Measurements from ENCODE around the gene ERVK3-1. TPM values are rescaled to one million over a fixed set of nuclear protein-coding genes. Genes with fewer than 3 reads are reported as not detected.

Gene ERVK3-1
- total and polyA plus RNA-seq, 2 donors (not counting 1 experiment from before 2014, with no cell fraction given), result 25.6 to 36.6 TPM

GRCh38 chr19:58353717-58354477 is 48.7 kb downstream of the ERVK3-1 start:
- H3K4me2 ChIP-seq (ENCODE audit: extremely low read depth, insufficient read depth, low read length), result no peak overlapping the region
- no peak overlapping the region for H3K4me3 ChIP-seq (replicated peaks in 1 of 4; ENCODE audit: control extremely low read depth in 1 of 4, insufficient read depth in 1 of 4, low read depth in 3 of 4, low read length in 4 of 4)
- H3K9ac ChIP-seq (ENCODE audit: insufficient read depth, low read length), result no peak overlapping the region
- no peak for TF ChIP-seq CTCF (conservative IDR thresholded peaks at IDR 0.05 in 1 of 2, IDR thresholded peaks at IDR 0.05 in 1 of 2; ENCODE audit: low read depth in 1 of 2, low read length in 2 of 2)
- no peak for TF ChIP-seq EZH2 (IDR thresholded peaks at IDR 0.05; ENCODE audit: low read length, missing control alignments)
- no peaks in the 10 kb centered on the region for H3K9me3 ChIP-seq (ENCODE audit: control insufficient read depth, insufficient read depth, low read depth, low read length)
- H3K36me3 ChIP-seq (ENCODE audit: control insufficient read depth, insufficient read depth, low read length), result peaks cover 2% of the 10 kb centered on the region
- no peak overlapping the region for H2AFZ ChIP-seq (ENCODE audit: low read length)
- no peak for DNase-seq (ENCODE audit: low read depth in 2 of 2)
- no peaks in the 10 kb centered on the region for H3K4me1 ChIP-seq (ENCODE audit: control insufficient read depth, extremely low read depth, insufficient read depth, low read length)
- no peaks in the 10 kb centered on the region for H3K27me3 ChIP-seq (ENCODE audit: control insufficient read depth, insufficient read depth, low read length)
- H3K79me2 ChIP-seq (ENCODE audit: control insufficient read depth, insufficient read depth, low read length), result no peaks in the 10 kb centered on the region
- H3K27ac ChIP-seq (ENCODE audit: insufficient read depth, low read length), result no peak overlapping the region
- no peaks in the 10 kb centered on the region for H4K20me1 ChIP-seq (ENCODE audit: control insufficient read depth, extremely low read depth, insufficient read depth, low read length)

- H2AFZ ChIP-seq (ENCODE audit: low read length), result no peak overlapping the region
- no peak overlapping the region for H3K4me2 ChIP-seq (ENCODE audit: extremely low read depth, insufficient read depth, low read length)
- no peaks in the 10 kb centered on the region for H3K9me3 ChIP-seq (ENCODE audit: control insufficient read depth, insufficient read depth, low read depth, low read length)
- H3K4me1 ChIP-seq (ENCODE audit: control insufficient read depth, extremely low read depth, insufficient read depth, low read length), result no peaks in the 10 kb centered on the region
- no peak overlapping the region for H3K27ac ChIP-seq (ENCODE audit: insufficient read depth, low read length)
- peaks cover 2% of the 10 kb centered on the region for H3K36me3 ChIP-seq (ENCODE audit: control insufficient read depth, insufficient read depth, low read length)
- no peak for DNase-seq (ENCODE audit: low read depth in 2 of 2)
- no peaks in the 10 kb centered on the region for H4K20me1 ChIP-seq (ENCODE audit: control insufficient read depth, extremely low read depth, insufficient read depth, low read length)
- TF ChIP-seq CTCF (conservative IDR thresholded peaks at IDR 0.05 in 1 of 2, IDR thresholded peaks at IDR 0.05 in 1 of 2; ENCODE audit: low read depth in 1 of 2, low read length in 2 of 2), result no peak
- H3K79me2 ChIP-seq (ENCODE audit: control insufficient read depth, insufficient read depth, low read length), result no peaks in the 10 kb centered on the region
- H3K9ac ChIP-seq (ENCODE audit: insufficient read depth, low read length), result no peak overlapping the region
- H3K27me3 ChIP-seq (ENCODE audit: control insufficient read depth, insufficient read depth, low read length), result no peaks in the 10 kb centered on the region
- H3K4me3 ChIP-seq (replicated peaks in 1 of 4; ENCODE audit: control extremely low read depth in 1 of 4, insufficient read depth in 1 of 4, low read depth in 3 of 4, low read length in 4 of 4), result no peak overlapping the region
Measured at GRCh38 chr19:58354478-58355030, 49.4 kb downstream of the ERVK3-1 start.

- no peak for DNase-seq (ENCODE audit: low read depth in 2 of 2)
- Histone ChIP-seq H3K9ac (ENCODE audit: insufficient read depth, low read length) (no peak overlapping the region), H2AFZ (ENCODE audit: low read length) (no peak overlapping the region), H3K79me2 (ENCODE audit: control insufficient read depth, insufficient read depth, low read length) (no peaks in the 10 kb centered on the region), H3K4me1 (ENCODE audit: control insufficient read depth, extremely low read depth, insufficient read depth, low read length) (no peaks in the 10 kb centered on the region), H4K20me1 (ENCODE audit: control insufficient read depth, extremely low read depth, insufficient read depth, low read length) (no peaks in the 10 kb centered on the region), H3K36me3 (ENCODE audit: control insufficient read depth, insufficient read depth, low read length) (peaks cover 2% of the 10 kb centered on the region), H3K27me3 (ENCODE audit: control insufficient read depth, insufficient read depth, low read length) (no peaks in the 10 kb centered on the region), H3K4me2 (ENCODE audit: extremely low read depth, insufficient read depth, low read length) (no peak overlapping the region), H3K27ac (ENCODE audit: insufficient read depth, low read length) (no peak overlapping the region), H3K4me3 (replicated peaks in 1 of 4; ENCODE audit: control extremely low read depth in 1 of 4, insufficient read depth in 1 of 4, low read depth in 3 of 4, low read length in 4 of 4) (no peak overlapping the region), H3K9me3 (ENCODE audit: control insufficient read depth, insufficient read depth, low read depth, low read length) (no peaks in the 10 kb centered on the region)
- no peak for TF ChIP-seq CTCF (conservative IDR thresholded peaks at IDR 0.05 in 1 of 2, IDR thresholded peaks at IDR 0.05 in 1 of 2; ENCODE audit: low read depth in 1 of 2, low read length in 2 of 2)
- no peak for TF ChIP-seq EZH2 (IDR thresholded peaks at IDR 0.05; ENCODE audit: low read length, missing control alignments)
Measured at GRCh38 chr19:58355215-58355796, 50.1 kb downstream of the ERVK3-1 start.
